T-helper 1 cell treated with Interleukin-12 subunit alpha and Interleukin-12 subunit beta and Interleukin-4 antibody, amounts not matched to agents 30 ng/mL and 1 ng/mL, for 36 hours (primary cell): Measurements from ENCODE around the gene GDPGP1. TPM values are rescaled to one million over a fixed set of nuclear protein-coding genes. Genes with fewer than 3 reads are reported as not detected.

Experiments
- intact Hi-C: fragments of 100-400 bp; cut with micrococcal nuclease; formaldehyde crosslinking; loops from one replicate; pipeline ENCODE4 v1.15.1; 2024
- total RNA-seq: library from RNA; stranded (reverse); gene quantifications from 2 replicates; pipeline ENCODE4 v1.2.3, GENCODE V29; 2022

Gene GDPGP1
- total RNA-seq, 1 donor from 2014 or later = 17.9 TPM

GRCh38 chr15:90203473-90203872, 30.5 kb upstream of the GDPGP1 start:
- intact Hi-C loops = no loop called here

- intact Hi-C loops = no loop called here
These were observed 30.1 kb upstream of the GDPGP1 start for GRCh38 chr15:90203922-90204321.

- intact Hi-C loops = no loop called here
These were observed 28.8 kb upstream of the GDPGP1 start for GRCh38 chr15:90205050-90205848.

GRCh38 chr15:90205886-90206285, 28.1 kb upstream of the GDPGP1 start:
- intact Hi-C loops = no loop called here

- intact Hi-C loops = no loop called here
These were observed 26.8 kb upstream of the GDPGP1 start for GRCh38 chr15:90207252-90207651.

- intact Hi-C loops = no loop called here
These were observed 25.7 kb upstream of the GDPGP1 start for GRCh38 chr15:90208356-90208755.

GRCh38 chr15:90209591-90209990, 24.4 kb upstream of the GDPGP1 start:
- intact Hi-C loops = no loop called here

- intact Hi-C loops = no loop called here
These were observed 23.4 kb upstream of the GDPGP1 start for GRCh38 chr15:90210593-90210992.

- intact Hi-C loops = no loop called here
These were observed 23.0 kb upstream of the GDPGP1 start for GRCh38 chr15:90211009-90211408.

- intact Hi-C loops = no loop called here
These were observed 22.4 kb upstream of the GDPGP1 start for GRCh38 chr15:90211440-90212143.

GRCh38 chr15:90212221-90213098, 21.5 kb upstream of the GDPGP1 start:
- intact Hi-C loops = no loop called here

GRCh38 chr15:90213122-90213817, 20.7 kb upstream of the GDPGP1 start:
- intact Hi-C loops = no loop called here

- intact Hi-C loops = no loop called here
These were observed 20.2 kb upstream of the GDPGP1 start for GRCh38 chr15:90213818-90214204.

- intact Hi-C loops = no loop called here
These were observed 19.3 kb upstream of the GDPGP1 start for GRCh38 chr15:90214553-90215196.

GRCh38 chr15:90217671-90218394, 16.2 kb upstream of the GDPGP1 start:
- intact Hi-C loops = no loop called here

GRCh38 chr15:90219421-90220141, 14.4 kb upstream of the GDPGP1 start:
- intact Hi-C loops = loop anchor here (1.0 kb wide), 1 partner anchor 76 kb away; no protein-coding TSS in a partner anchor

- intact Hi-C loops = no loop called here
These were observed 12.6 kb upstream of the GDPGP1 start for GRCh38 chr15:90221246-90221900.

- intact Hi-C loops = no loop called here
These were observed 11.5 kb upstream of the GDPGP1 start for GRCh38 chr15:90222547-90222946.
